Endothelial cell of umbilical vein (primary cell): Measurements from ENCODE around the gene CRACR2A. TPM values are rescaled to one million over a fixed set of nuclear protein-coding genes. Genes with fewer than 3 reads are reported as not detected.

Experiments used
- BruUV-seq: library from RNA; stranded (reverse); fragments of 400-500 nt; replicated peaks from 2 replicates; lab custom pipeline; 2021; lab: Mats Ljungman, UMichigan
- CTCF ChIA-PET: fragments of 300-600, 350-600 bp; sonication (Branson Sonifier 250); formaldehyde crosslinking; loops from one replicate; lab custom pipeline; 2021; ENCODE audit warnings: antibody characterized with exemption, inconsistent platforms; lab: Charles Lee
- POLR2A ChIA-PET: fragments of 300-600, 350-600 bp; sonication (Branson Sonifier 250); formaldehyde crosslinking; loops from one replicate; lab custom pipeline; 2021; ENCODE audit warnings: antibody characterized with exemption, inconsistent platforms; lab: Charles Lee
- DNase-seq: peaks from one replicate; pipeline ENCODE4 v3.0.0-alpha.2; 2011; ENCODE audit warnings: low read depth, low spot score
- FAIRE-seq: peaks from 2 replicates; lab custom pipeline; 2011; peaks lifted over from hg19 to GRCh38; lab: Jason Lieb, UNC
- H2AFZ ChIP-seq: 2 replicates; pipeline ENCODE4 v1.6.0; 2012; ENCODE audit warnings: low read depth, low read length, control low read depth, inconsistent platforms
- H3K27ac ChIP-seq: 2 replicates; pipeline ENCODE4 v1.5.1; 2011; ENCODE audit warnings: low read depth, mild to moderate bottlenecking, control low read depth, low read length, moderate library complexity; ENCODE audit not compliant: insufficient read depth
- H3K27me3 ChIP-seq, 2 experiments: 2 replicates each; pipeline versions ENCODE4 v1.6.0 to v1.6.1; 2011; ENCODE audit warnings: low read length in 2 of 2, mixed read lengths in 1 of 2; ENCODE audit not compliant: control insufficient read depth in 2 of 2, insufficient read depth in 2 of 2
- H3K36me3 ChIP-seq, 2 experiments: 2 replicates in 1 of 2; 3 replicates in 1 of 2; pipeline ENCODE4 v1.5.1; 2011; ENCODE audit warnings: low read length in 2 of 2, mild to moderate bottlenecking in 1 of 2, moderate library complexity in 1 of 2; ENCODE audit not compliant: control insufficient read depth in 2 of 2, insufficient read depth in 2 of 2; ENCODE audit errors: extremely low read depth in 1 of 2
- H3K4me1 ChIP-seq: 3 replicates; pipeline ENCODE4 v1.5.1; 2011; ENCODE audit warnings: mild to moderate bottlenecking, low read length; ENCODE audit not compliant: control insufficient read depth, insufficient read depth; ENCODE audit errors: extremely low read depth
- H3K4me2 ChIP-seq: 2 replicates; pipeline ENCODE4 v1.6.1; 2011; ENCODE audit warnings: low read length, control low read depth, mixed read lengths; ENCODE audit not compliant: insufficient read depth
- H3K4me3 ChIP-seq, 3 experiments: fragments of 200-600 bp in 1 of 3; sonication (generic), shearing (Covaris generic) in 1 of 3; replicated peaks in 1 of 3; 2 replicates each; pipeline ENCODE4 v1.5.1; 2011 to 2016; ENCODE audit warnings: control low read depth in 3 of 3, low read length in 3 of 3, mild to moderate bottlenecking in 2 of 3, inconsistent platforms in 1 of 3, low read depth in 1 of 3, moderate library complexity in 1 of 3; ENCODE audit not compliant: insufficient read depth in 1 of 3
- H3K79me2 ChIP-seq: 2 replicates; pipeline ENCODE4 v1.6.0; 2012; ENCODE audit warnings: low read length, inconsistent platforms; ENCODE audit not compliant: control insufficient read depth, insufficient read depth
- H3K9ac ChIP-seq: replicated peaks from 2 replicates; pipeline ENCODE3; 2011; ENCODE audit warnings: low read length, control low read depth; ENCODE audit not compliant: insufficient read depth; ENCODE audit errors: extremely low read depth
- H3K9me1 ChIP-seq: replicated peaks from 3 replicates; pipeline ENCODE4 v1.6.0; 2011; ENCODE audit warnings: mild to moderate bottlenecking, low read length; ENCODE audit not compliant: control insufficient read depth, insufficient read depth; ENCODE audit errors: extremely low read depth
- H3K9me3 ChIP-seq: replicated peaks from 2 replicates; pipeline ENCODE4 v1.5.1; 2012; ENCODE audit warnings: low read length, inconsistent platforms; ENCODE audit not compliant: control insufficient read depth, insufficient read depth
- H4K20me1 ChIP-seq: replicated peaks from 2 replicates; pipeline ENCODE3; 2011; ENCODE audit warnings: mild to moderate bottlenecking, low read length; ENCODE audit not compliant: control insufficient read depth, insufficient read depth; ENCODE audit errors: extremely low read depth
- EZH2 ChIP-seq: IDR thresholded peaks from 2 replicates; pipeline ENCODE4 v1.6.1; 2012; ENCODE audit warnings: borderline replicate concordance, low read depth, mild to moderate bottlenecking, moderate library complexity, low read length, inconsistent platforms; ENCODE audit not compliant: severe bottlenecking
- FOS ChIP-seq: IDR thresholded peaks from 2 replicates; pipeline ENCODE4 v1.6.1; 2011; ENCODE audit warnings: mild to moderate bottlenecking, low read length, moderate library complexity, borderline replicate concordance; ENCODE audit not compliant: insufficient read depth
- GATA2 ChIP-seq: IDR thresholded peaks from 2 replicates; pipeline ENCODE4 v1.7.0; 2011; ENCODE audit warnings: low read depth, mild to moderate bottlenecking, moderate library complexity, mixed read lengths, low read length; ENCODE audit not compliant: insufficient read length, insufficient read depth
- JUN ChIP-seq: IDR thresholded peaks from 2 replicates; pipeline ENCODE4 v1.6.1; 2011; ENCODE audit warnings: borderline replicate concordance, low read depth; ENCODE audit not compliant: insufficient read length, insufficient read depth
- MYC ChIP-seq: IDR thresholded peaks from one replicate; pipeline ENCODE4 v1.6.1; 2011; ENCODE audit warnings: mild to moderate bottlenecking, low read depth, low read length
- POLR2A ChIP-seq: IDR thresholded peaks from 2 replicates; pipeline ENCODE4 v1.6.1; 2012; ENCODE audit warnings: low read depth, mild to moderate bottlenecking, control low read depth, low read length
- POLR2AphosphoS5 ChIP-seq: IDR thresholded peaks from 2 replicates; pipeline ENCODE4 v1.6.1; 2012; ENCODE audit warnings: low read depth, mild to moderate bottlenecking, control low read depth, low read length, moderate library complexity; ENCODE audit not compliant: insufficient read depth
- dilution Hi-C: fragments of 300-500 bp; cut with MboI; formaldehyde crosslinking; loops from one replicate; pipeline ENCODE4 v1.15.0; 2019; ENCODE audit warnings: low sequenced_read_pairs; ENCODE audit not compliant: extremely low pct_ligation_motif_present
- intact Hi-C: fragments of 100-400 bp; cut with micrococcal nuclease; formaldehyde crosslinking; loops from one replicate; pipeline ENCODE4 v1.10.0; 2022
- polyA plus RNA-seq, 4 experiments: library from polyadenylated mRNA; depleted of rRNA in 3 of 4; stranded (reverse) in 3 of 4; unstranded in 1 of 4; fragments of >200 nt; gene quantifications; 2 replicates each; pipeline versions ENCODE4 v1.2.1 to v1.2.3, GENCODE V29; 2011 to 2012; ENCODE audit warnings: missing spikeins in 1 of 4
- total RNA-seq: library from RNA; stranded (reverse); gene quantifications from 2 replicates; pipeline ENCODE4 v1.2.3, GENCODE V29; 2021
- TF ChIP-seq, protein P1 (sequence below): IDR thresholded peaks from 2 replicates; pipeline ENCODE4 v1.6.1; 2011; ENCODE audit not compliant: insufficient read depth, insufficient read length
- TF ChIP-seq, protein P2 (sequence below), 2 donors: IDR thresholded peaks; 1 replicate in 1 of 2; 2 replicates in 1 of 2; pipeline ENCODE4 v1.5.1; 2011; ENCODE audit warnings: low read length in 2 of 2, mild to moderate bottlenecking in 2 of 2, moderate library complexity in 2 of 2, control low read depth in 1 of 2, inconsistent platforms in 1 of 2, low read depth in 1 of 2; ENCODE audit not compliant: insufficient read depth in 1 of 2; ENCODE audit errors: extremely low read depth in 1 of 2

The CRACR2A gene
- total and polyA plus RNA-seq, 2 donors (not counting 3 experiments of a cell fraction or from before 2014, with no cell fraction given), result 4.4 to 15.9 TPM

DNA sequence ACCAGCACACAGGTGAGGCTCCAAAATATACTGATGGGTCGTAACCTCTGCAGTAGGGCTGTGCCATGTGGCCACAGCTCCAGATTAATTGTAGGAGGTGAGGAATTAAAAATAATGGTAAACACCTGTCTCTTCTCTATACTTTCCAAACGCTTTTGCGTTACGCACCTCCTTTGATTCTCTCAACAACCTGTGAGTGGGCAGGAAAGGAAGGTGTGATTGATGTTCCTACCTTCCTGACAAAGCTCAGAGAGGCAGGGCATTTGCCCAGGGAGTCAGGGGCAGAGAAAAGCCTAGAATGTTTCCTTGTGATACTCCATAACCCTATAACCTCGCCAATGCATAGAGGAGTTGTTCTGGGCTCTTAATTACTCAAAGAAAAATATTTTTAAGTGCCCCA, 137.0 kb downstream of the CRACR2A start:
- BruUV-seq, result no TSS peak
- CTCF ChIA-PET, result interaction anchor here (0.7 kb wide), 1 partner anchor 10 kb away, joined by 3 read pairs; no protein-coding TSS in a partner anchor

More for the DNA sequence above, 137.0 kb downstream of the CRACR2A start:
- intact Hi-C loops (no loop called here), dilution Hi-C loops (no loop called here)
- Histone ChIP-seq H3K36me3 (no peaks in the 10 kb centered on the region), H2AFZ (no peak overlapping the region), H3K4me2 (no peak overlapping the region), H4K20me1 (no peaks in the 10 kb centered on the region), H3K9me1 (no peaks in the 10 kb centered on the region), H3K4me3 (no peak overlapping the region), H3K9me3 (no peaks in the 10 kb centered on the region), H3K4me1 (no peaks in the 10 kb centered on the region), H3K27me3 (no peaks in the 10 kb centered on the region), H3K79me2 (no peaks in the 10 kb centered on the region), H3K27ac (no peak overlapping the region), H3K9ac (no peak overlapping the region)
- DNase-seq (no peak), FAIRE-seq (no peak)
- TF ChIP-seq EZH2, result no peak
- TF ChIP-seq POLR2AphosphoS5, result no peak
- no peak for TF ChIP-seq FOS
- TF ChIP-seq MYC, result no peak
- TF ChIP-seq, protein P1, sequence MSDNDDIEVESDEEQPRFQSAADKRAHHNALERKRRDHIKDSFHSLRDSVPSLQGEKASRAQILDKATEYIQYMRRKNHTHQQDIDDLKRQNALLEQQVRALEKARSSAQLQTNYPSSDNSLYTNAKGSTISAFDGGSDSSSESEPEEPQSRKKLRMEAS, result no peak
- TF ChIP-seq, protein P2, sequence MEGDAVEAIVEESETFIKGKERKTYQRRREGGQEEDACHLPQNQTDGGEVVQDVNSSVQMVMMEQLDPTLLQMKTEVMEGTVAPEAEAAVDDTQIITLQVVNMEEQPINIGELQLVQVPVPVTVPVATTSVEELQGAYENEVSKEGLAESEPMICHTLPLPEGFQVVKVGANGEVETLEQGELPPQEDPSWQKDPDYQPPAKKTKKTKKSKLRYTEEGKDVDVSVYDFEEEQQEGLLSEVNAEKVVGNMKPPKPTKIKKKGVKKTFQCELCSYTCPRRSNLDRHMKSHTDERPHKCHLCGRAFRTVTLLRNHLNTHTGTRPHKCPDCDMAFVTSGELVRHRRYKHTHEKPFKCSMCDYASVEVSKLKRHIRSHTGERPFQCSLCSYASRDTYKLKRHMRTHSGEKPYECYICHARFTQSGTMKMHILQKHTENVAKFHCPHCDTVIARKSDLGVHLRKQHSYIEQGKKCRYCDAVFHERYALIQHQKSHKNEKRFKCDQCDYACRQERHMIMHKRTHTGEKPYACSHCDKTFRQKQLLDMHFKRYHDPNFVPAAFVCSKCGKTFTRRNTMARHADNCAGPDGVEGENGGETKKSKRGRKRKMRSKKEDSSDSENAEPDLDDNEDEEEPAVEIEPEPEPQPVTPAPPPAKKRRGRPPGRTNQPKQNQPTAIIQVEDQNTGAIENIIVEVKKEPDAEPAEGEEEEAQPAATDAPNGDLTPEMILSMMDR (IDR thresholded peaks at IDR 0.05; ENCODE audit: extremely low read depth in 1 of 2, insufficient read depth in 1 of 2, low read depth in 1 of 2, low read length in 2 of 2), result no peak
- no peak for TF ChIP-seq JUN
- TF ChIP-seq POLR2A, result no peak
- no peak for TF ChIP-seq GATA2
- POLR2A ChIA-PET, result no interaction called here
